ENCODE results near the gene GPR78. TPM values are rescaled to one million over a fixed set of nuclear protein-coding genes. Genes with fewer than 3 reads are reported as not detected.

GPR78 gene
- total and polyA plus RNA-seq, 2 of the 8 experiments (the other 6 are each of a cell fraction or from before 2014, with no cell fraction given) = 1.0 to 3.0 TPM

DNA sequence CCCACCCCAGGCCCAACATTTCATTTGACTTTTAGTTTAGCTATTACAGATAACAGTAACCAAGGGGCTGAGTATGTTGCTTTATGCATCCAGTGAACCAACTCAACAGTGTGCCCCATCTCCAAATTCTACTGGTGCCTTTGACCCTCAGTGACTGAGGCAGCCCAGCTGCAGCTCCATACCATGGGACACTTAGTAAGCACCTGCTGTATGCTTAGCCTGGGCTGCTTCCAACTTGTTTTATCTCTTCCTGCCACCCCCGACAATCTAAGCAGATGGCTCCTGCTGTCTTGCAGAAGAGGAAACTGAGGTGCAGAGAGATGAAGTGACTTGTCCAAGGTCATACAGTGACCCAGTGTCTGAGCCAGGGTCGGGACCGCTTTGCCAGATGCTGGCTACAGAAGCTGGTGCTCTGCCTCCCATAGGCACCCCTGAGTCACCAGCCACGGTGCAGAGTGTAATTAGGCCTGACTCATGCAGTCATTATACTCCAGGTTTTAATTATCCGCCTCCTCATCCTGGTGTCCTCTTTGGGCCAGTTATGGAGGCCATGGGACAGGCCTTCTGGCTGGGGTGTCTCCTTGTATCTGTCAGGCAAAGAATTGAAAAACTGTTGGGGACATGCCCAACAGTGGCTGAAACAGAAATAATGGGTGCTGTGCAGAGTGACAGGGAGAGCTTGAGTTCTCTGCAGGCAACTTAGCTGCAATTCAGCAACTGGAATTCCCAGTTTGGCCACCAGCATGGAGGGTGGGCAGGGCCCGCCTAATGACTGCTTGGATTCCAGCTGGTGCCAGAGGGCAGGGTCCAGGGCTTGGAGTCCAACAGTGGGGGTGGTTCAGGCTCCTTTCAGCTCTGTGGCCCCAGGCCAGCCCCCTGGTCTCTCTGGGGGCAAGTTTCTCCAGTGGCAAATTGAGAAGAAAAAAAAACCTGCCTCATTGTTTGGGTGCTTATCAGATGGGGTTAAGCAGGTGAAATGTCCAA lies 8.2 kb upstream of the GPR78 start:
- H2AK5ac ChIP-seq (ENCODE audit: low read depth, low read length) = no peak overlapping the region
- H3K36me3 ChIP-seq (ENCODE audit: control insufficient read depth in 2 of 4, insufficient read depth in 4 of 4, low read length in 3 of 4) = no peaks in the 10 kb centered on the region
- H3K14ac ChIP-seq (ENCODE audit: insufficient read length) = no peak overlapping the region
- peak overlapping the region; percentile 30; the same call in 1 of the 2 replicates for H2BK12ac ChIP-seq (ENCODE audit: low read depth, low read length)
- H3K56ac ChIP-seq (replicated peaks; ENCODE audit: insufficient read length, low read depth, low read length) = no peak overlapping the region
- no peaks in the 10 kb centered on the region for H4K20me1 ChIP-seq (replicated peaks in 1 of 2; ENCODE audit: control insufficient read depth in 1 of 2, insufficient read depth in 2 of 2, low read length in 2 of 2)
- H3K23me2 ChIP-seq (ENCODE audit: low read depth, low read length) = no peaks in the 10 kb centered on the region
- no peak overlapping the region for H3K23ac ChIP-seq (ENCODE audit: insufficient read length)
- no peak overlapping the region for H4K8ac ChIP-seq (ENCODE audit: extremely low read depth, insufficient read depth, low read length)
- no peak overlapping the region for H3K4me3 ChIP-seq (ENCODE audit: extremely low read depth in 1 of 4, insufficient read depth in 2 of 4, low read depth in 3 of 4, low read length in 4 of 4)
- no peak overlapping the region for H2AFZ ChIP-seq (ENCODE audit: low read length)
- H3K4me1 ChIP-seq (replicated peaks in 1 of 4; ENCODE audit: control insufficient read depth in 3 of 4, insufficient read depth in 4 of 4, low read length in 3 of 4) = peaks cover 0 to 24% (median 7%) of the 10 kb centered on the region in 4 experiments; a peak in 5 of 7 replicates
- ChIA-PET CTCF (ENCODE audit: partially characterized antibody) (interaction anchor here (1.0 to 3.1 kb wide), 8 partner anchors 9 to 106 kb away, joined by 3 to 9 read pairs (median 3); partner anchors contain the start of gene GPR78), POLR2A (ENCODE audit: partially characterized antibody) (interaction anchor here (0.8 to 1.9 kb wide), 3 partner anchors 9 to 11 kb away, joined by 3 to 6 read pairs (median 3); no protein-coding TSS in a partner anchor)
- peak overlapping the region; percentile 29; the same call in 1 of the 2 replicates for H3K18ac ChIP-seq (ENCODE audit: extremely low read depth, low read length)
- H3K4me2 ChIP-seq (ENCODE audit: insufficient read depth in 1 of 2, low read depth in 2 of 2, low read length in 2 of 2) = no peak overlapping the region
- no peaks in the 10 kb centered on the region for H3K79me2 ChIP-seq (ENCODE audit: control insufficient read depth in 1 of 2, insufficient read depth in 2 of 2, low read length in 2 of 2)
- H3K79me1 ChIP-seq (ENCODE audit: low read depth, low read length) = no peaks in the 10 kb centered on the region
- H2BK5ac ChIP-seq (ENCODE audit: low read depth, low read length) = no peak overlapping the region
- H2BK120ac ChIP-seq (replicated peaks; ENCODE audit: low read depth, low read length) = no peak overlapping the region
- no peak overlapping the region for H3K4ac ChIP-seq (replicated peaks; ENCODE audit: insufficient read length, low read depth, low read length)
- no peaks in the 10 kb centered on the region; a peak in 1 of 7 replicates for H3K27me3 ChIP-seq (replicated peaks in 1 of 4; ENCODE audit: control insufficient read depth in 3 of 4, extremely low read depth in 1 of 4, insufficient read depth in 3 of 4, low read length in 3 of 4)
- H2BK15ac ChIP-seq (ENCODE audit: low read length) = peak overlapping the region; percentile 88; the same call in 1 of the 2 replicates
- WGBS, 2 experiments (ENCODE audit: extremely low coverage in 1 of 2, insufficient coverage in 1 of 2, insufficient read length in 1 of 2, insufficient replicate concordance in 2 of 2, low coverage in 1 of 2, low lambda C conversion rate in 2 of 2, missing lambda C conversion rate in 1 of 2) = 86% methylated on average over 6 of the region's 6 CpGs; no CpG with 5 or more reads in 1 of the 2 experiments
- peak overlapping the region; percentile 54 for H4K91ac ChIP-seq (replicated peaks; ENCODE audit: insufficient read length, low read length)
- H3K9me3 ChIP-seq (ENCODE audit: insufficient read depth in 2 of 2, low read depth in 1 of 2, low read length in 1 of 2) = no peaks in the 10 kb centered on the region
- DNase-seq (ENCODE audit: low read depth in 1 of 2, low spot score in 2 of 2) = no peak
- no peak overlapping the region; a peak in 1 of 7 replicates for H3K9ac ChIP-seq (replicated peaks in 1 of 4; ENCODE audit: extremely low read depth in 1 of 4, low read depth in 3 of 4, low read length in 3 of 4)
- H4K5ac ChIP-seq (ENCODE audit: insufficient read length, low read depth, low read length) = no peak overlapping the region
- H2BK20ac ChIP-seq (ENCODE audit: low read length) = peak overlapping the region; percentile 89; the same call in 1 of the 2 replicates
- FAIRE-seq = no peak
- no peak overlapping the region for H3K27ac ChIP-seq (ENCODE audit: low read depth, low read length)
- TF ChIP-seq CREB1 (IDR thresholded peaks at IDR 0.05) = no peak

All from H1 (cell line).